ENCODE data around the gene NDUFS4.
"Not testable (repeated sequence)": the region's sequence is repeated elsewhere in the genome, so short reads cannot be mapped to it uniquely, and the experiment has no call there.

Gene NDUFS4

DNA sequence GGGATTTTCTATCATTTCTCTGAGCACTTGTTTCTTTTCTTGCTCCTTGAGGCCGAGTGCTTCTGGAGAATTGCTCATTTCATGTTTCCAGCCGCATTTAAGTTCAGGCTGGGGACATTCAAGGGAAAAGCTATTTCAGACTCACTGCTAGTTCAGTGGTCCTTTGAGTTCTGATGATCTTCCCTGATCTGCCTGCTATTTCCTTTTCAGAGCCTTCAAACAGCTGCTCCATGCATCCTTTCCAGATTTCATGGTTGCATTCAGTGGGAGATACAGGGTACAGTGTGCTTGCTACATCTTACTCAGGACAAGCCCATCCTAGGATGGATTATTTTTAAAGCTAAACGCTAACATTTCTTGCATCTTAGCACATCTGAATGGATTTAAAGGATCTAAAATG lies 14.7 kb downstream of the NDUFS4 start:
- no peak for DNase-seq (ENCODE audit: low read depth in 2 of 2)

DNA sequence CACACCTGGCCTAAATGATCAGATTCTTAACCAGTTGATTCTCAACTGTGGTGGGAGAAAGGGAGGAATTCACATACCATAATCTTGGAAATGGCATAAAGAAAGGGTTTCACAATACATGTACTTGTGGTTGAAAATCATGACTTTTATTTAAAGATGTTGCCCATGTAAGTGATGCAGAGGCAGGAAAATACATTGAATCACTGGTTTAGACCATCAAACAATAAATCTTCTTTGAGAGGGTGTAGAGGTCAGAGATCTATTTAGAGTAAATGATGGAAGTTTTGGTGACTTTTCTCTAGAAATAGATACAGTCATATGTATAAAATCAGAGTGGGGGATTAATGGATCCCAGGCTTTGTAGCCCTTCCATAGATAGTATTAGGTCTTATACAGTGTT lies 15.4 kb downstream of the NDUFS4 start:
- DNase-seq (ENCODE audit: low read depth in 2 of 2) = no peak

DNA sequence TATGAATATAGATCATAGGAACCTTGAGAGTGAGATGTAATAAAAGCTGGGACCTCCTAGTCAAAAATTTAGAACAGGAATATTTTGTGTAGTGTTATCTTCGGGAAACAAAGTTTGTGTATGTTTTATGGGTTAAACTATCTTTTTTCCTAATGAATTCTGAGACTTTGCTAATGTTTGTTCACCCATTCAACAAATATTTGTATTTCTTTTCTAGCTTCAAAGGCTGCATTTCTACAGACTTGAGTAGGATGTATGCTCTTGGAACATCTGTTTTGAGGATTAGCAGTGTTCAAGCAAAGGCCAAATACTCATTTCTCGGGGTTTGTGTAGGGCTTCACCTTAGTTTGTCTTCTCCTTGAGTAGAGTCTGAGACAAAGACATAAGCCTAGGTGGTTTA lies 16.2 kb downstream of the NDUFS4 start:
- no peak for DNase-seq (ENCODE audit: low read depth in 2 of 2)

DNA sequence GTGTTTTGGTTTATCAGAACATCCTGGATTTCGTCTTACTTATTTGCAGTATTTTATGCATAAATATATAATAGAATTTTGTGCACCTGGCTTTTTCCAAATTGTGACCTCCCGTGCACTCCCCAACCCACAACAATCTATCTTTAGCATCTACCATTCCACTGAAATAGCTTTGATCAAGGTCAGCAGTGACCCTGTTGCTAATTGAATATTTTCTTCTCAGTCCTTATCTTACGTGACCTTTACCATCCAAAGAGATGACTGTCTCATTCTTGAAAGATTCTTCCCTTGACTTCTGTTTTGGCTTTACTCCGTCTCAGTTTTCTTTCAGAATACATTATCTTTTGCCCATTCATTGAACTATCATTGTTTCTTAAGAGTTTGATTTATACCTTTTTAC lies 18.4 kb downstream of the NDUFS4 start:
- no peak for DNase-seq (ENCODE audit: low read depth in 2 of 2)

DNA sequence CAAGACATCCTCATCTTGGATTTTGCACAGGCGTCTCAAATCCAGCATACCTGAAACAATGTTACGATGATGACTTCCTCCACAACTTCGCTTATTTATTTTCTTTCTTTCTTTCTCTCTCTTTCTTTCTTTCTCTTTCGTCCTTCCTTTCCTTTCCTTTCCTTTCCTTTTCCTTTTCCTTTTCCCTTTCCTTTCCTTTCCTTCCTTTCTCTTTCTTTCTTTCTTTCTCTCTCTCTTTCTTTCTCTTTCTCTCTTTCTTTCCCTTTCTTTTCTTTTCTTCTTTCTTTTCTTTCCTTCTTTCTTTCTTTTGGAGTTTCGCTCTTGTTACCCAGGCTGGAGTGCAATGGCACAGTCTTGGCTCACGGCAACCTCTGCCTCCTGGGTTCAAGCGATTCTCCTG lies 20.1 kb downstream of the NDUFS4 start:
- DNase-seq (ENCODE audit: low read depth in 2 of 2) = no peak

DNA sequence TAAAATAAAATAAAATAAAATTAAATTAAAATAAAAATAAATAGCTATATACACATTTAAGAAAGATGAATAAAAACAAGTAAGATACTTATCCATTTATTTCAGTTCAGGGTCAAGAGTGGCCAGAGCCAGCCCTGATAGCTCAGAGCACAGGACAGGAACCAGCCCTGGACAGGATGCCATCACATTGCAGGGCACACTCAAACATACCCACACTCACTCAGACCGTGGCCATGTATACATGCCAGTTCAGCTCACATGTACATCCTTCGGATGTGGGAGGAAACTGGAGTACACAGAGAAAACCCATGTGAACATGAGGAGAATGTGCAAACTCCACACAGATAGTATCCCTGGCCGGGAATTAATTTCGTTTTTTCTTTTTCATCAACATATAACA lies 21.8 kb downstream of the NDUFS4 start:
- DNase-seq (ENCODE audit: low read depth in 2 of 2) = no peak

DNA sequence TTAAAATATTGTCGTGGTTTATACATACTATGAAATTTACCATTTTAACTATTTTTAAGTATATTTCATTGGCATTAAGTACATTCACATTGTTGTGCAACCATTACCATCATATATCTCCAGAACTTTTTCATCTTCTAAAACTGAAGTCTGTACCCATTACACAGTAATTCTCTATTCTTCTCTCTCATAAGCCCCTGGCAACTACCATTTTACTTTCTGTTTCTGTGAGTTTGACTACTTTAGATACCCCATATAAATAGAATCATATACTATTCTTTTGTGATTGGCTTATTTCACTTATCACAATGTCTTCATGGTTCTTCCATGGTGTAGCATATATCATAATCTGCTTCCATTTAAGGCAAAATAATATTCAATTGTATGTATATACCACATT lies 30.3 kb downstream of the NDUFS4 start:
- DNase-seq (ENCODE audit: low read depth in 2 of 2) = no peak

DNA sequence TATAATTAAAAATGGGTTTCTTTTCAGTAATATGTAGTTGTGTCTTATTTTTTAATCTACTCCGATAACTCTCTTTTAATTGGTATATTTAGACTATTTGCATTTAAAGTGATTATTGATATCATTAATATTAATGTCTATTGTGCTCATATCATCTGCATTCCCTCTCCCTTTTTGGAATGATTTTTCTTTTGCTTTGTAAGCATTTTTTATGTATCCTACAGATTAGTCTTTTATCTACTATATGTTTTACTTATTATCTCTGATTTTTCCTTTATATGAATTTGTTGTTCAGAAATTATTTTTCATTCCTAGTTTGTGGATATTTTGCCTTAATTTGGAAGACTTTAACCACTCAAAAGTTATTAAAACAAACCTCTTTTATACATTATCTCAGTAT lies 34.0 kb downstream of the NDUFS4 start:
- DNase-seq (ENCODE audit: low read depth in 2 of 2) = no peak

DNA sequence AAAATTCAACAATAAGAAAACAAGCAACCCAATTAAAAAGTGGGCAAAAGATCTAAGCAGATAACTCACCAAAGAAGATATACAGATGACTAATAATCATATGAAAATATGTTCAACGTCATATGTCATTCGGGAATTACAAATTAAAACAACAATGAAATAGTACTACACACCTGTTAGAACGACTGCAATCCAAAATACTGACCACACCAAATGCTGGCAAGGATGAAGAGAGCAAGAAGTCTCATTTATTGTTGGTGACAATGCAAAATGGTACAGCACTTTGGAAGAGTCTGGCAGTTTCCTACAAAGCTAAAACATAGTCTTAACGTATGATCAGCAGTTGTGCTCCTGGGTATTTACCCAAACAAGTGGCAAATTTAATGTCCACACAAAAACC lies 37.5 kb downstream of the NDUFS4 start:
- no peak for DNase-seq (ENCODE audit: low read depth in 2 of 2)

DNA sequence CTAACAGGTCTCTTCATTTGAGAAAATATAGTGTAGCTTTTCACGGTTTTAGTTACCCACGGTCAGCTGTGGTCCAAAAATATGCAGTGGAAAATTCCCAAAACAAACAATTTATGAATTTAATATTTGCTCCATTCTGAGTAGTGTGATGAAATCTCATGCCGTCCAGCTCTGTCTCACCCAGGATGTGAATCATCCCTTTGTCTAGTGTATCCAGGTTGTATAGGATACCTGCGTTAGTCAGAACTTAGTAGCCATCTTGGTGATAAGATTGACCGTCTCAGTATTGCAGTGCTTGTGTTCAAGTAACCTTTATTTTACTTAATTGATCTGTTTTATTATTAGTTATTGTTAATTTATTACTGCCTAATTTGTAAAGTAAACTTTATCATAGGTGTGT lies 41.1 kb downstream of the NDUFS4 start:
- no peak for DNase-seq (ENCODE audit: low read depth in 2 of 2)

DNA sequence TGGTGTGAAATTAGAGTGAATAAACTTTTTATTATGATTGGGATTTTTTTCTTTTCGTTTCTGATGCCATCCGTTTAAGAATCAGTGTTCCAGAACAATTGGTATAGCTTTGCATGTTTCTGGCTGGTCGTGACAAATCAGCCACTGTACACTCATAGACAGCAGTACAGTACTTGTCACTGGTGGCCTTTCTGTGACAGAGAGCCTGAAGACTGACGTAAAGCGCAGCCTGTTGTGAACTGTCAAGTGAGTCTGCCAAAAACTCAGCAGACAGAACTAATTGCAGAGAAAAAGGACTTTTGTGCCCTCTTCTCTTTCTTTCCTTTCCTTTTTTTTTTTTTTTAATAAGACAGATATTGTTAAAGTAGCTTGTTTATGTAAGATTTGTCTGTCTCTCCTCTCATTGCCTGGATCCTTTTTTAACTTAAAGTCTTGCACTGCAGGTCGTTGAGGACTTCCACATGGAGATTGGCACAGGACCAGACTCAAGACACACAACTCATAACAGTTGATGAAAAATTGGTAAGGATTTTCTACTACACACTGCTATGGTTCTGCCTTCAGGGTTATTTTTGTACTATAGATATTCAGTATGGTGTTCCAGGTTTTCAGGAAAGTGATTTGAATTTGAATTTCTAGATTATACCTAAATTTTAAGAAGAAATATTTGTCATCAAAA lies 42.7 kb downstream of the NDUFS4 start:
- no peak for DNase-seq (ENCODE audit: low read depth in 2 of 2)

DNA sequence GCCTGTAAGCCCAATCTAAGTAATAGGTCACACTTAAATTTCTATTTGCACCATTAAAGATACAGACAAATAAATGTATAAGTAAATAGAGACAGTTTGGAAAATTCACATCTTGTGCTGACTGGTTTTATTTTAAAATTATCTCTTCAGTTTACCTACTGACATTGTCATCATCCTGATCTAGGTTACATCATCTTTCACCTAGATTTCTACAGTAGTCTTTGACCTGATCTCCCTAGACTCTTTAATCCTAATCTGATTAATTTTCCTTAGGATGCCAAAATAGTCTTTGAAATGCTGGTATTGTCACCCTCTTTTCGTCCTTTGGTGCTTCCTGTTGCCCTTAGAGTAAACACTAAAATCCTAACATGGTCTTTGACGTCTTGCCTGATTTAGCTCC lies 43.9 kb downstream of the NDUFS4 start:
- no peak for DNase-seq (ENCODE audit: low read depth in 2 of 2)

DNA sequence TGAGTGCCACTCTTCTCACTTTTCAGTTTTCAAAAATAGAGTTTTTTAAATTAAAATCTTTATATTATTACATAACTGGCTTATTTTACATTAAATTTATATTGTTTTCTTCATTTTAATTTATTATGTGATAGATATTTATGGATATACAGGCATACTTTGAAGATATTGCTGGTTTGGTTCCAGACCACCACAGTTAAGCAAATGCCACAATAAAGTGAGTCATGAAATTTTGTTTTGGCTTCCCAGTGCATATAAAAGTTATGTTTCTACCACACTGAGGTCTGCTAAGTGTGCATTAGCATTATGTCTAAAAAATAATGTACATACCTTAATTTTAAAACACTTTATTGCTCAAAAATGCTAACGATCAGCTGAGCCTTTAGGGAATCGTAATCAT lies 47.4 kb downstream of the NDUFS4 start:
- DNase-seq (ENCODE audit: low read depth in 2 of 2) = no peak

DNA sequence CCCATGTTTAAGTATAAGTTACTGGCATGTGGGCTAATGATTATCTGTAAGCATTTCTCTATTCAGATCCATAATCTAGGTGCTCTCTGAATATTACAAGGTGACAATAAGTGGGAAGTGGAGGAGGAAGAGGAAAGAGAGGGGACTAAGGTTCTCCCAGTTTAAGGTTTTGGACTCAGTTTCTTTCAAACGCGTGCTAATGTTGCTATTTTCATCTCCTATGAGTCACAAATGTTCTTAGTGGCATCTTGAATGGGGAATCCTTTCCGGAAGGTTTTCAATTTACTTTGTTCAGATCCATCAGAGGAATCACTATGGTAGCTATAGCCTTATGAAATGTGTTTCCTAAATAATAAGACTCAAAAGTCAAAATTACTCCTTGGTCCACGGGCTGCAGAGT lies 48.5 kb downstream of the NDUFS4 start:
- not testable (repeated sequence) for DNase-seq (ENCODE audit: low read depth in 2 of 2)

DNA sequence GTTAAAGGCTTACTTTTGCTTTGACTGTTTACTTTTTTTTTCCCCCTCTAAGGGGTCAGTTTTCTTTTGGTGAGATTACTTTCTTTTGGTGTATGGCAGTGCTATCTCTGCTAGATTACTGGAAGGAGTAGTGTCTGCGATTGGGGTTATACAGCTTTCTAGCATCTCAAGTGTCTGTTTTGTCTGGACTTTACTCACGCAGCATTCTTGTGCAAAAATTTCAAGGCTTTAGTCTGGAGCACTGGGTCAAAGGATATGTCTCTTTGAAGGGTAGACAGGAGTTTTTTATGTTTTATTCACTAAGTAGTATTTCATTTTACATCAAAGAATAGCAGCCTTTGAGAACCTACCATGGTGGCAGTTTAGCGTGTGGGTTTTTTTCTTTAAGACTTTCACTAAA lies 52.6 kb downstream of the NDUFS4 start:
- no peak for DNase-seq (ENCODE audit: low read depth in 2 of 2)

DNA sequence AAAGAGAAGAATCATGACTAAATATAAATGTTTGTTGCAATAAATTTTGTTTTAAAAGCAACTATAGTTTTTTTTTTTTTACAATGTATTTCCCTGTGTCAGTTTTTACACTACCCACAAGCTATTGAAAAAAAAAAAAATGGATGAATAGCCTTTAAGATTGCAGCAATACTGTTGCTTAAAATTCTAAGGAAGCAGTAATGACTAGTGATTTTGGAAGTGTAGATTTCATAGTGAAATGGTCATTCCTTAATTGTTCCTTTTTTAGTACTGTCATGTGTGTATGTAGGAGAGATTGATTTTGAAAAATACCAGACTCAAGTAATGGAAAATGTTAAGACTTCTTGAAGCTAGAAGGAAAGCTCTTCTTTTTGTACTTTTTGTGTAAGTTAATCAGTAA lies 53.1 kb downstream of the NDUFS4 start:
- DNase-seq (ENCODE audit: low read depth in 2 of 2) = no peak

DNA sequence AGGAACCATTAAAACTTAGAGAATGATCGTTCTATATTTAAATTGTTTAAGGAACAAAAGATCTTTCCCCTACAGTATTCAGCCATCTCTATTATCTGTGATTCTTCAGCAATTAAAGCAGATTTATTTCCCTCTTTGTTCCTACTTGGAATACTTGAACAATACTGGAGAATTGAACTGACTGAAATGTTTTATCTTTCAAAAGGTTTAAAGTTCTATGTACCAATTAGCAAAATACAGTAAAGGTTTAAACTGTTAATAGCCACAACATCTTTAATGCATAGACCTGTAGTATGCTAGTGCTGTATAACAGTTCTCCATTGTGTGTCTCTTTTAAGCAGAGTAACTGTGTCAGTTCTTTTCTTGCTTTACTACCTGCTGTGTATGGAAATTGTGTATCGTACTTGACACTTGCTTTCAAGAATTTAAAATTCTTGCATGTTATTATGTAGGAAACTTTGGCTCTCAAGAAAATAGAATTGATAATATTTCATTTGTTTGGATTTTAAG lies 54.0 kb downstream of the NDUFS4 start:
- no peak for DNase-seq (ENCODE audit: low read depth in 2 of 2)

DNA sequence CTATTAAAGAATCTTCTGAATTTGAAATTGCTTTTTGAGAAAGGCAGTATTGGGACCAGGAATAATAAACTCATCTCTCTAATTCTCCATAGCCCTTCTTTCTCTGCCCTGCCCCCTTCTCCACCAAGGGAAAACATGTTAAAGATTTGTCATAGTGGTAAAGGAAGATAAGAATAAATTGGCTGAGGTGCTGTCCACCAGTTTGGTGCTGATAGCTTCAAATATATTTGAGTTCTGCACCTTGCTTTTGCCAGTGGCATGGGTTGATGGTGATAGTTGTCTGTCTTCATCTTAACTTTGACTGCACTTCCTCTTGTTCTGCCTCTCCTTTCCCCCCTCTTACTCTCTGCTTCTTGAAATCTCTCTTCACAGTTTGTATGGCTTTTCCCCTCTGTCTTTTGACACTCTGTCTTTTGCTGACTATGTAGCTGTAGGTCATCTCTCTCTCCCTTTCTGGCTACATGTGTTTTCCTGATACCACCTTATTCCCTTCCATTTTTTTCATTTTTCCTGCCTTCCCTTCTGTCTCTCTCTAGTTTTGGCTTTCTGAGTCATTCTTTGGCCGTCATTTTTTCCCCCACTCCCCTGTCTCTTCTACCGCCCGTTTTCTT lies 56.6 kb downstream of the NDUFS4 start:
- no peak for DNase-seq (ENCODE audit: low read depth in 2 of 2)

DNA sequence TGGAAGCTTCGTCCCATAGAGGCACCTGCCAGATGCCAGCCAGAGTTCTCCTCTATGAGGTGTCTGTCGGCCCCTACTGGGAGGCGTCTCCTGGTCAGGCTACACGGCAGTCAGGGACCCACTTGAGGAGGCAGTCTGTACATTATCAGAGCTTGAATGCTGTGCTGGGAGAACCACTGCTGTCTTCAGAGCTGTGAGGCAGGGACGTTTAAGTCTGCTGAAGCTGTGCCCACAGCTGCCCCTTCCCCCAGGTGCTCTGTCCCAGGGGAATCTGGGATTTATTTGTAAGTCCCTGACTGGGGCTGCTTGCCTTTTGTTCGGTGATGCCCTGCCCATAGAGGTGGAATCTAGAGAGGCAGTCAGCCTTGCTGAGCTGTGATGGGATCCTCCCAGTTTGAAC lies 70.8 kb downstream of the NDUFS4 start:
- DNase-seq (ENCODE audit: low read depth in 2 of 2) = no peak

DNA sequence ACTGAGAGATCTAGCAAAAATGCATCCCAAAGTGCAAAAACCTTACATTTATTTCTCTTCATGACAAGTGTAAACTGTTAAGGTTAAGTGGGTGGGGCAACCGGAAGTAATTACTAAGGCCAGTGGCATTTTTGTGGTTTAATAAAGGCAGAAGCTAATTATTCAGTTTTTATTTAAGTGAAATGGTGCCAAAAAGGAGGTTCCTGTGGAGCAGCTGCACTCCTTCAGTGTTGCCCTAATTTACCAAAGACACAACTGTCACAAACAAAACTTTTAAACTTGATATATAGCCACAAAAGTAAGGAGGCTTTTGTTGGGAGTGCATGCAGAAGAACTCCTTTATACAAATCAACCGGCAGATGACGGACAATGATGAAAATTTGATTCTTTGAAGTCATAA lies 81.6 kb downstream of the NDUFS4 start:
- no peak for DNase-seq (ENCODE audit: low read depth in 2 of 2)

DNA sequence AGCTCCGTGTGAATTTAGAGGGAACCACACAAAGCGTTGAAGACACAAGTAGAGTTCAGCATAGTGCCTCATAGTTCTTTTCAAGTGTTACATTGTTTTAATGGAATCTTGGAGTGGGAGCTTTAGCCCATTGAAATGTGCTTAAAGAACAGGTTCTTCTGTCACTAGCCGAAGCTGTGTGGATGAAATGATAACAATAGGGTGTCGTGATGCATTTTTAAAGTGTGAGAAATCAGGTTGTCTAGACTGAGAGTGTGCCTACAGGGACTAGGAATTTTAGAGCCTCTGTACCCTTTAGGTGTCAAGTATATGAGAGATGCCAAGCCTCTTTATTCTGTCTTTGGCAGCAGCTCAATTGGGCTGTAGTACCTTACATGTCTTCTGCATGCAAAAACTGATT lies 83.0 kb downstream of the NDUFS4 start:
- DNase-seq (ENCODE audit: low read depth in 2 of 2) = no peak

DNA sequence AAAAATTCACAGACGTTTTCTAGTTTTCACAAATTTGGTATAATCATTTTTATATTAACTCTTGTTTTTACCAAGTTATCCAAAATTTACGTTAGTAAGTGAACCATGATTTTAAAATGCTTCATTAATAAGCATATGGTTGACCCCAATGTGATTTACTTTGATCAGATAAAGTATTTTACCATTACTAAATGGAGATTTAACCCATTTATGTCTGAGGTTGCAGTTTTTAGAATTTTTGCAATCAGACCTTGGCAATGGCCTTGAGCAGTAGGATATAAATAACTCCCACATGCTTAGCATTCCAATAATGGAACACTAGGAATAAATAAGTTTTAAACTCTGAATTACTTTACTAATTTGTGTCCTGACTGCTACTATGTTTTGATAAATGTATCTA lies 84.6 kb downstream of the NDUFS4 start:
- no peak for DNase-seq (ENCODE audit: low read depth in 2 of 2)

DNA sequence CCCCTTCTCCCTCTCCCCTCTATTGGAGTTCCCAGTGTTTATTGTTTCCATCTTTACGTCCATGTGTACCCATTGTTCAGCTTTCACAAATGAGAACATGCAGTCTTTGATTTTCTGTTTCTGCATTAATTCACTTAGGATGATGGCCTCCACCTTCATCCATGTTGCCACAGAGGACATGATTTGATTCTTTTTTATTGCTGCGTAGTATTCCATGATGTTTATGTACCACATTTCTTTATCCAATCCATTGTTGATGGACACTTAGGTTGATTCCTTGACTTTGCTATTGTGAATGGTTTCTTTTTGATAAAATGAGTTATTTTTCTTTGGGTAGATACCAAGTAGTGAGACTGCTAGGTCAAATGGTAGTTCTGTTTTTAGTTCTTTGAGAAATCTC lies 88.9 kb downstream of the NDUFS4 start:
- no peak for DNase-seq (ENCODE audit: low read depth in 2 of 2)

DNA sequence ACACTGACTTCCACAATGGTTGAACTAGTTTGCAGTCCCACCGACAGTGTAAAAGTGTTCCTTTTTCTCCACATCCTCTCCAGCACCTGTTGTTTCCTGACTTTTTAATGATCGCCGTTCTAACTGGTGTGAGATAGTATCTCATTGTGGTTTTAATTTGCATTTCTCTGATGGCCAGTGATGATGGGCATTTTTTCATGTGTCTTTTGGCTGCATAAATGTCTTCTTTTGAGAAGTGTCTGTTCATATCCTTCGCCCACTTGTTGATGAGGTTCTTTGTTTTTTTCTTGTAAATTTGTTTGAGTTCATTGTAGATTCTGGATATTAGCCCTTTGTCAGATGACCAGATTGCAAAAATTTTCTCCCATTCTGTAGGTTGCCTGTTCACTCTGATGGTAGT lies 100.1 kb downstream of the NDUFS4 start:
- not testable (repeated sequence) for DNase-seq (ENCODE audit: low read depth in 2 of 2)

Measured in stimulated activated CD4-positive, alpha-beta T cell treated with anti-CD3 and anti-CD28 coated beads, Interleukin-4, amount 100 ng/mL, for 48 hours (primary cell).